HCT116 (cell line): ENCODE data around the gene SHF. TPM values are rescaled to one million over a fixed set of nuclear protein-coding genes. Genes with fewer than 3 reads are reported as not detected.

ENCODE experiments used
- ATAC-seq: fragments of 200-7000 bp; cut with Tn5 transposase; 2 replicates; pipeline ENCODE4 v1.9.1; 2020; ENCODE audit warnings: mild to moderate bottlenecking, moderate library complexity
- BruUV-seq: library from RNA; stranded (reverse); fragments of 400-500 nt; replicated peaks from 2 replicates; lab custom pipeline; 2021; lab: Mats Ljungman, UMichigan
- CTCF ChIA-PET: fragments of 300-600 bp; sonication (Branson Sonifier 250); formaldehyde crosslinking; loops from one replicate; lab custom pipeline; 2021; ENCODE audit warnings: antibody characterized with exemption; lab: Charles Lee
- POLR2A ChIA-PET: fragments of 300-600, 350-600 bp; sonication (Branson Sonifier 250); formaldehyde crosslinking; loops from one replicate; lab custom pipeline; 2021; ENCODE audit warnings: antibody characterized with exemption; lab: Charles Lee
- RAD21 ChIA-PET, 2 experiments: fragments of 300-600 bp; sonication (Branson Sonifier 250); formaldehyde crosslinking; loops; one replicate each; lab custom pipeline; 2023; ENCODE audit warnings: low total read pairs in 2 of 2; ENCODE audit not compliant: uncharacterized antibody in 2 of 2, unreplicated experiment in 2 of 2, low non-redundant PET in 1 of 2; lab: Charles Lee
- DNase-seq: peaks from one replicate; pipeline ENCODE4 v3.0.0-alpha.2; 2010; ENCODE audit warnings: low read depth, low spot score
- H2AFZ ChIP-seq: fragments of 200-600 bp; shearing (Covaris generic), sonication (generic); 2 replicates; pipeline ENCODE4 v1.6.1; 2017; ENCODE audit warnings: low read depth, mixed run types, mixed read lengths, antibody characterized with exemption, low read length; ENCODE audit not compliant: poor library complexity, severe bottlenecking
- H3K27ac ChIP-seq: 2 replicates; pipeline ENCODE4 v1.5.1; 2012; ENCODE audit warnings: low read depth, low read length
- H3K27me3 ChIP-seq: fragments of 200-600 bp; sonication (generic); 2 replicates; pipeline ENCODE4 v1.6.1; 2016; ENCODE audit warnings: mixed run types, low read length, mixed read lengths; ENCODE audit not compliant: insufficient read depth
- H3K36me3 ChIP-seq, 2 experiments: fragments of 200-500 bp in 1 of 2; fragments of 200-600 bp in 1 of 2; sonication (Bioruptor generic) in 1 of 2; sonication (generic) in 1 of 2; 2 replicates each; pipeline versions ENCODE4 v1.5.1 to v1.6.1; 2014 to 2016; ENCODE audit warnings: low read length in 2 of 2, inconsistent platforms in 1 of 2, mixed read lengths in 1 of 2, mixed run types in 1 of 2; ENCODE audit not compliant: insufficient read depth in 2 of 2, control insufficient read depth in 1 of 2
- H3K4me1 ChIP-seq, 2 experiments: fragments of 200-600 bp in 1 of 2; sonication (generic) in 1 of 2; 2 replicates each; pipeline versions ENCODE4 v1.5.1 to v1.6.1; 2012 to 2017; ENCODE audit warnings: low read length in 2 of 2, inconsistent platforms in 1 of 2, mild to moderate bottlenecking in 1 of 2, mixed read lengths in 1 of 2, mixed run types in 1 of 2, moderate library complexity in 1 of 2; ENCODE audit not compliant: insufficient read depth in 2 of 2, control insufficient read depth in 1 of 2
- H3K4me2 ChIP-seq: fragments of 200-600 bp; sonication (generic); 2 replicates; pipeline ENCODE4 v1.6.1; 2017; ENCODE audit warnings: mixed run types, low read length, mixed read lengths
- H3K4me3 ChIP-seq, 2 experiments: fragments of 200-600 bp in 1 of 2; sonication (generic) in 1 of 2; replicated peaks in 1 of 2; 2 replicates each; pipeline ENCODE4 v1.5.1; 2011 to 2016; ENCODE audit warnings: low read length in 2 of 2, control low read depth in 1 of 2, low read depth in 1 of 2, mild to moderate bottlenecking in 1 of 2, mixed read lengths in 1 of 2, mixed run types in 1 of 2
- H3K79me2 ChIP-seq: fragments of 200-600 bp; sonication (generic); 2 replicates; pipeline ENCODE4 v1.6.1; 2017; ENCODE audit warnings: mild to moderate bottlenecking, mixed run types, low read length, moderate library complexity, mixed read lengths; ENCODE audit not compliant: insufficient read depth
- H3K9ac ChIP-seq: fragments of 200-600 bp; sonication (generic); 2 replicates; pipeline ENCODE4 v1.6.1; 2016; ENCODE audit warnings: low read length, mixed read lengths
- H3K9me2 ChIP-seq: fragments of 200-600 bp; sonication (generic), shearing (Covaris generic); 2 replicates; pipeline ENCODE4 v1.6.1; 2017; ENCODE audit warnings: mixed run types, mild to moderate bottlenecking, moderate library complexity; ENCODE audit not compliant: insufficient read depth
- H3K9me3 ChIP-seq, 2 experiments: fragments of 200-500 bp in 1 of 2; fragments of 200-600 bp in 1 of 2; sonication (Bioruptor generic) in 1 of 2; sonication (generic) in 1 of 2; 2 replicates each; pipeline ENCODE4 v1.6.1; 2014 to 2017; ENCODE audit warnings: low read length in 2 of 2, mixed read lengths in 2 of 2, inconsistent platforms in 1 of 2, low read depth in 1 of 2, mild to moderate bottlenecking in 1 of 2, mixed run types in 1 of 2, moderate library complexity in 1 of 2; ENCODE audit not compliant: control insufficient read depth in 1 of 2, insufficient read depth in 1 of 2
- H4K20me1 ChIP-seq: fragments of 200-600 bp; sonication (generic), shearing (Covaris generic); 2 replicates; pipeline ENCODE4 v1.6.1; 2017; ENCODE audit warnings: mixed run types, mild to moderate bottlenecking, moderate library complexity; ENCODE audit not compliant: insufficient read depth
- CBX3 ChIP-seq: IDR thresholded peaks from 2 replicates; pipeline ENCODE4 v1.6.1; 2012; ENCODE audit warnings: low read depth
- CEBPB ChIP-seq: IDR thresholded peaks from 2 replicates; pipeline ENCODE4 v1.6.1; 2012; ENCODE audit warnings: low read depth
- CTCF ChIP-seq, 3 experiments: fragments of 200-600 bp in 1 of 3; sonication (generic) in 1 of 3; IDR thresholded peaks in 2 of 3; conservative IDR thresholded peaks in 1 of 3; 2 replicates each; pipeline ENCODE4 v1.5.1; 2012 to 2017; ENCODE audit warnings: low read depth in 2 of 3, low read length in 2 of 3, antibody characterized with exemption in 1 of 3, borderline replicate concordance in 1 of 3, control low read depth in 1 of 3, mild to moderate bottlenecking in 1 of 3, mixed read lengths in 1 of 3, mixed run types in 1 of 3, moderate library complexity in 1 of 3; ENCODE audit not compliant: insufficient read depth in 1 of 3
- ELF1 ChIP-seq: IDR thresholded peaks from 2 replicates; pipeline ENCODE4 v1.6.1; 2012; ENCODE audit warnings: low read depth, borderline replicate concordance
- EZH2 ChIP-seq: fragments of 200-600 bp; sonication (generic); IDR thresholded peaks from 2 replicates; pipeline ENCODE4 v1.6.1; 2017; ENCODE audit warnings: antibody characterized with exemption, mixed run types
- FOSL1 ChIP-seq: IDR thresholded peaks from 2 replicates; pipeline ENCODE4 v1.6.1; 2012; ENCODE audit warnings: low read depth
- JUND ChIP-seq: IDR thresholded peaks from 2 replicates; pipeline ENCODE4 v1.6.1; 2012
- MAX ChIP-seq: IDR thresholded peaks from 2 replicates; pipeline ENCODE4 v1.6.1; 2012
- POLR2A ChIP-seq: IDR thresholded peaks from 2 replicates; pipeline ENCODE4 v1.7.0; 2011; ENCODE audit warnings: borderline replicate concordance; ENCODE audit not compliant: insufficient read depth, insufficient read length; ENCODE audit errors: extremely low read depth
- RAD21 ChIP-seq: IDR thresholded peaks from 2 replicates; pipeline ENCODE4 v1.6.1; 2012; ENCODE audit warnings: low read depth, mild to moderate bottlenecking
- REST ChIP-seq: IDR thresholded peaks from 2 replicates; pipeline ENCODE4 v1.6.1; 2012; ENCODE audit warnings: low read depth
- SIN3A ChIP-seq: IDR thresholded peaks from 2 replicates; pipeline ENCODE4 v1.6.1; 2012; ENCODE audit warnings: low read depth
- SP1 ChIP-seq: IDR thresholded peaks from 2 replicates; pipeline ENCODE4 v1.6.1; 2012; ENCODE audit warnings: low read depth
- SRF ChIP-seq: IDR thresholded peaks from 2 replicates; pipeline ENCODE4 v1.6.1; 2012; ENCODE audit warnings: low read depth
- YY1 ChIP-seq: IDR thresholded peaks from 2 replicates; pipeline ENCODE4 v1.6.1; 2011; ENCODE audit warnings: low read length, low read depth, moderate library complexity, mild to moderate bottlenecking; ENCODE audit not compliant: insufficient replicate concordance; ENCODE audit errors: extremely low read depth
- ZBTB33 ChIP-seq: IDR thresholded peaks from 2 replicates; pipeline ENCODE4 v1.6.1; 2011; ENCODE audit warnings: mild to moderate bottlenecking, low read length, moderate library complexity; ENCODE audit not compliant: insufficient replicate concordance; ENCODE audit errors: extremely low read depth
- ZFX ChIP-seq: fragments of 450-650 bp; IDR thresholded peaks from 2 replicates; pipeline ENCODE4 v1.6.1; 2017
- ZNF274 ChIP-seq: fragments of 200-500 bp; sonication (Bioruptor generic); IDR thresholded peaks from 2 replicates; pipeline ENCODE4 v1.6.1; 2014; ENCODE audit warnings: mild to moderate bottlenecking, low read depth, low read length, inconsistent platforms
- intact Hi-C: fragments of 100-400 bp; cut with micrococcal nuclease; formaldehyde crosslinking; loops from 2 replicates; pipeline ENCODE4 v1.10.0; 2022
- total RNA-seq: library from RNA; stranded (reverse); gene quantifications from one replicate; pipeline ENCODE4 v1.2.1, GENCODE V29; 2021; ENCODE audit not compliant: unreplicated experiment
- TF ChIP-seq, protein P1 (sequence below): IDR thresholded peaks from 2 replicates; pipeline ENCODE4 v1.6.1; 2012

Gene SHF
- total RNA-seq, 1 experiment from 2014 or later, result 2.6 TPM

DNA sequence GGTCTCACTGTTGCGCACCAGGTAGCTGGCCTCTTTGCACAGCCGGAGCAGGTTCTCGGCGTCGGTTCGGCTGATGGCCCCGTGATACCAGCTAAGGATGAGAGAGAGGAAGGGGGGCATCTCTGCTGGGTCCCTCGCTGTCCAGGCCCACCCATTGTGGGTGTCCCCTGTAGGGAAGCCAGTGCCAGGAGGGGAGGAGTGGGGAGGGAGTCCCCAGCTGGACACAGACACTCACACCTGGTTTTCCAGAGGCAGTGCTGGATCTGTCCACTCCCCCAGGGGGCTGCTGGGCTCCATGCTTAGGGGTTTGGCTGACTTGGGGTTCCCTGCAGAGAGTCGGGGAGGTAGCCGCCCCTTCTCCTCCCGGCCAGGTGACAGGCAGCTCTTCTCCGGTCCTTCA lies 15.9 kb downstream of the SHF start:
- H3K4me1 ChIP-seq, result peaks cover 3 to 6% of the 10 kb centered on the region in 2 experiments; a peak in 3 of 4 replicates
- TF ChIP-seq, protein P1, sequence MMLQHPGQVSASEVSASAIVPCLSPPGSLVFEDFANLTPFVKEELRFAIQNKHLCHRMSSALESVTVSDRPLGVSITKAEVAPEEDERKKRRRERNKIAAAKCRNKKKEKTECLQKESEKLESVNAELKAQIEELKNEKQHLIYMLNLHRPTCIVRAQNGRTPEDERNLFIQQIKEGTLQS, result no peak
- TF ChIP-seq ELF1 (no peak), REST (no peak), SP1 (no peak), SIN3A (no peak), SRF (no peak), CBX3 (no peak), POLR2A (no peak), CEBPB (no peak), MAX (no peak), RAD21 (no peak), YY1 (no peak), ZFX (no peak), JUND (no peak), EZH2 (no peak), ZNF274 (no peak), ZBTB33 (no peak), FOSL1 (no peak), CTCF (IDR thresholded peaks at IDR 0.05 in 2 of 3, conservative IDR thresholded peaks at IDR 0.05 in 1 of 3; ENCODE audit: borderline replicate concordance in 1 of 3, insufficient read depth in 1 of 3, low read depth in 2 of 3, low read length in 2 of 3) (no peak)
- TF ChIP-seq, all 23 proteins: peak for 0
- Histone ChIP-seq H3K9me2 (no peaks in the 10 kb centered on the region), H3K4me3 (no peak overlapping the region), H3K27ac (no peak overlapping the region), H3K9ac (no peak overlapping the region), H3K9me3 (no peaks in the 10 kb centered on the region), H2AFZ (no peak overlapping the region), H3K36me3 (no peaks in the 10 kb centered on the region), H3K4me2 (no peak overlapping the region), H3K27me3 (no peaks in the 10 kb centered on the region), H3K79me2 (no peaks in the 10 kb centered on the region), H4K20me1 (no peaks in the 10 kb centered on the region)
- DNase-seq (no peak), ATAC-seq (no peak)
- intact Hi-C loops, result no loop called here
- BruUV-seq, result no TSS peak
- CTCF ChIA-PET, result interaction anchor here (1.0 kb wide), 1 partner anchor 9 kb away, joined by 6 read pairs; no protein-coding TSS in a partner anchor
- POLR2A ChIA-PET, result no interaction called here
- RAD21 ChIA-PET, result no interaction called here
